Esophagus squamous epithelium (tissue), 5 donors: Measurements from ENCODE around the gene TAPBPL. TPM values are rescaled to one million over a fixed set of nuclear protein-coding genes. Genes with fewer than 3 reads are reported as not detected.
A peak's percentile ranks its signal among the peaks of the same experiment; 100 is the strongest.
"Not testable (repeated sequence)": the region's sequence is repeated elsewhere in the genome, so short reads cannot be mapped to it uniquely, and the experiment has no call there.

Experiments used
- DNase-seq: peaks from one replicate; lab custom pipeline; 2025; lab: John Stamatoyannopoulos, UW
- H3K27ac ChIP-seq, 4 donors: fragments of 200-600 bp; sonication (generic); one replicate each; pipeline ENCODE4 v1.5.1; 2016 to 2019; ENCODE audit warnings: mild to moderate bottlenecking in 1 of 4
- H3K27me3 ChIP-seq, 4 donors: fragments of 200-600 bp; sonication (generic); 1 replicate in 3 of 4; 2 replicates in 1 of 4; pipeline versions ENCODE4 v1.5.1 to v1.6.0; 2017 to 2021; ENCODE audit warnings: antibody characterized with exemption in 1 of 4
- H3K36me3 ChIP-seq, 3 donors: fragments of 200-600 bp; sonication (generic); one replicate each; pipeline ENCODE4 v1.5.1; 2016 to 2019
- H3K4me1 ChIP-seq, 3 donors: fragments of 200-600 bp; sonication (generic); one replicate each; pipeline ENCODE4 v1.5.1; 2017 to 2019
- H3K4me3 ChIP-seq, 4 donors: fragments of 200-600 bp; sonication (generic); 1 replicate in 3 of 4; 2 replicates in 1 of 4; pipeline ENCODE4 v1.5.1; 2016 to 2019; ENCODE audit warnings: mild to moderate bottlenecking in 2 of 4, moderate library complexity in 1 of 4
- H3K9me3 ChIP-seq, 3 donors: fragments of 200-600 bp; sonication (generic); one replicate each; pipeline ENCODE4 v1.5.1; 2016 to 2019
- CTCF ChIP-seq, 6 experiments: fragments of 450-650 bp in 4 of 6; fragments of 200-600 bp in 2 of 6; sonication (generic) in 2 of 6; IDR thresholded peaks; one replicate each; pipeline ENCODE4 v1.5.1; 2016 to 2019; ENCODE audit warnings: antibody characterized with exemption in 6 of 6, mild to moderate bottlenecking in 4 of 6, moderate library complexity in 4 of 6
- POLR2A ChIP-seq, 4 donors: fragments of 450-650 bp; IDR thresholded peaks; one replicate each; pipeline ENCODE4 v1.6.1; 2017; ENCODE audit warnings: antibody characterized with exemption in 4 of 4, mild to moderate bottlenecking in 4 of 4, moderate library complexity in 3 of 4
- WGBS, 2 donors: methylation state at CpG; one replicate each; pipeline ENCODE4 v1.1.5; 2018; 5-methylcytosine and 5-hydroxymethylcytosine counted together
- intact Hi-C: fragments of 100-400 bp; cut with DNase I; formaldehyde crosslinking; loops from one replicate; pipeline ENCODE4 v1.15.0; 2022
- total RNA-seq, 4 donors: library from RNA; depleted of rRNA; stranded (reverse); fragments of >200 nt; gene quantifications; one replicate each; pipeline ENCODE4 v1.1.0, GENCODE V29; 2016
- donor health status: DM: yes; HTN: yes; CAD: no.

TAPBPL gene
- total RNA-seq, 4 donors from 2014 or later: 7.7 to 25.6 (median 18.2) TPM

- TF ChIP-seq POLR2A (IDR thresholded peaks at IDR 0.05): no peak
- Histone ChIP-seq H3K36me3 (no peaks in the 10 kb centered on the region), H3K4me3 (no peak overlapping the region), H3K9me3 (no peaks in the 10 kb centered on the region), H3K27ac (no peak overlapping the region), H3K4me1 (peaks cover 8 to 28% (median 11%) of the 10 kb centered on the region in 3 donors), H3K27me3 (no peaks in the 10 kb centered on the region)
- intact Hi-C loops: loop anchor here (5.0 kb wide), 2 partner anchors 37 to 112 kb away; no protein-coding TSS in a partner anchor
- WGBS, 2 donors: 80 to 86% methylated on average over 6 to 7 of the region's 8 CpGs
- no peak for DNase-seq
These were observed 27.0 kb upstream of the TAPBPL start for GRCh38 chr12:6424866-6425265.

GRCh38 chr12:6425590-6426531 is 26.0 kb upstream of the TAPBPL start:
- Histone ChIP-seq H3K4me3 (no peak overlapping the region), H3K27me3 (no peaks in the 10 kb centered on the region), H3K9me3 (no peaks in the 10 kb centered on the region), H3K27ac (peak overlapping the region in 1 of 4 donors; percentile 38), H3K4me1 (peaks cover 12 to 28% (median 18%) of the 10 kb centered on the region in 3 donors), H3K36me3 (no peaks in the 10 kb centered on the region)
- no peak for TF ChIP-seq CTCF (IDR thresholded peaks at IDR 0.05)
- no peak for TF ChIP-seq POLR2A (IDR thresholded peaks at IDR 0.05)
- intact Hi-C loops: loop anchor here (5.0 kb wide), 2 partner anchors 36 to 111 kb away; no protein-coding TSS in a partner anchor
- WGBS, 2 donors: 79 to 88% methylated on average over 13 to 18 of the region's 23 CpGs
- DNase-seq: no peak

GRCh38 chr12:6426882-6427671 is 24.8 kb upstream of the TAPBPL start:
- Histone ChIP-seq H3K36me3 (no peaks in the 10 kb centered on the region), H3K4me3 (no peak overlapping the region), H3K4me1 (peaks cover 20 to 30% (median 22%) of the 10 kb centered on the region in 3 donors), H3K9me3 (no peaks in the 10 kb centered on the region), H3K27ac (peak overlapping the region in 2 of 4 donors; percentile 38 to 47), H3K27me3 (no peaks in the 10 kb centered on the region)
- DNase-seq: no peak
- WGBS, 2 donors: 65 to 69% methylated on average over 14 of the region's 14 CpGs
- intact Hi-C loops: loop anchor here (5.0 kb wide), 2 partner anchors 35 to 110 kb away; no protein-coding TSS in a partner anchor
- TF ChIP-seq POLR2A (IDR thresholded peaks at IDR 0.05) (no peak), CTCF (IDR thresholded peaks at IDR 0.05) (no peak)

GRCh38 chr12:6427796-6428195 is 24.0 kb upstream of the TAPBPL start:
- H3K36me3 ChIP-seq, H3K27ac ChIP-seq, H3K27me3 ChIP-seq, DNase-seq, H3K9me3 ChIP-seq, H3K4me3 ChIP-seq: not testable (repeated sequence)
- H3K4me1 ChIP-seq: peaks cover 20 to 30% (median 22%) of the 10 kb centered on the region in 3 donors
- WGBS, 2 donors: 83 to 94% methylated on average over 10 of the region's 10 CpGs
- intact Hi-C loops: loop anchor here (5.0 kb wide), 2 partner anchors 35 to 110 kb away; no protein-coding TSS in a partner anchor

GRCh38 chr12:6428326-6428725 is 23.5 kb upstream of the TAPBPL start:
- H3K4me1 ChIP-seq: peaks cover 20 to 29% (median 22%) of the 10 kb centered on the region in 3 donors
- no peaks in the 10 kb centered on the region for H3K27me3 ChIP-seq
- TF ChIP-seq CTCF (IDR thresholded peaks at IDR 0.05) (no peak), POLR2A (IDR thresholded peaks at IDR 0.05) (no peak)
- intact Hi-C loops: loop anchor here (5.0 kb wide), 2 partner anchors 34 to 109 kb away; no protein-coding TSS in a partner anchor
- H3K9me3 ChIP-seq: no peaks in the 10 kb centered on the region
- no peak for DNase-seq
- no peak overlapping the region for H3K27ac ChIP-seq
- WGBS, 2 donors: 74% methylated on average over 3 of the region's 3 CpGs
- H3K36me3 ChIP-seq: no peaks in the 10 kb centered on the region
- H3K4me3 ChIP-seq: no peak overlapping the region
